Stimulated activated naive CD4-positive, alpha-beta T cell (primary cell): ENCODE data around the gene MCAM.

Source experiments
- DNase-seq, 6 experiments: peaks; one replicate each; lab custom pipeline; 2025; lab: John Stamatoyannopoulos, UW

MCAM gene

DNA sequence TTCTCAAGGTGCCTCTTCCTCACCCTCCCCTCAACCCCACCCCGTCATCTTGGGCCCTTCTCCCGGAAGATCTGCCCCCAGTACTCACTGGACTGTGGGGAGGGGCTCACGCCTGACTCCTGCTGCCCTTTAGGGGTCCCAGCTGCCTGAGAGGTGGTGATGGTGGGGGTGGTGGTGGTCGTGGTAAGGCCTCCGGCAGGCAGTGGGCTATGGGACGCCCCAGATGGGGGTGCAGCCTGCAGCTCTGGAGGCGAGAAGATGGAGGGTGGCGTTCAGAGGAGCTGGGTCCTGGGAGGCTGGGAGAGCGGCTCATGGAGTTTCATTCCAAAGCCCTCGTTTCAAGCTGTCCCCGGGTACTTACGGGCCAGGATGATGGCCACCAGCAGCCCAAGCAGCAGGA is 28.8 kb upstream of the MCAM start:
- no peak for DNase-seq

DNA sequence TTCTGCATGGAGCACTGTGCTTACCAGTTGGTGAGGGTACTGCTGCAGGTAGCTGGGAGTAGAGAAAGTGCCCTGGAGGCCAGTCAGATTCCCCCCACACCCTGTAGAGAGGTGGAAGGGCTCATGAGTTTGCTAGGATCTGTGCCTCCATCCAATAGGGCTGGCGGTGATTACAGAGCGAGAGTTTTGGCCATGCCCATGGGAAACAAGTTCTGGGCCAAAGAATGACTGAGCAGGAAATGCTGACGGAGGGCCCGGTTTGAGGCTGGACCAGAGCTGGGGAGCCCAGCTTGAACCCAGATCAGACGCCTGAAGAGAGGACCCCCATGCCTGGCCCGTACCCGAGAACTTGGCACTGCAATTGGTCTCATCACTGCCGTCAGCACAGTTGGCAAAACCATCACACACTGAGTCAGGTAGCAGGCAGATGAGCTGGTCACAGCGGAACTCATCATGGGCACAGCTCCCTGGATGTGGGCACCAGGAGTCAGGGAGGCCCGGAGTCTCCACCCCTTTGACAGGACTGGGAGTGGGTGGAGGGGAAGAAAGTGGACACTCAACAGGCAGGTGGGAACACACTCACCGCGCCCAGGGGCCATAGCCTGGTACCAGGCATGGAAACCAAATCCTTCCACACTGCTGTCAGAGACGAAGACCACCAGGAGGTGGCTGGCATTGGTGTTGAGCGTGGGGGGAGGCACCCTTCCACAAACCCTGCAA is 27.5 kb upstream of the MCAM start:
- DNase-seq, result no peak

DNA sequence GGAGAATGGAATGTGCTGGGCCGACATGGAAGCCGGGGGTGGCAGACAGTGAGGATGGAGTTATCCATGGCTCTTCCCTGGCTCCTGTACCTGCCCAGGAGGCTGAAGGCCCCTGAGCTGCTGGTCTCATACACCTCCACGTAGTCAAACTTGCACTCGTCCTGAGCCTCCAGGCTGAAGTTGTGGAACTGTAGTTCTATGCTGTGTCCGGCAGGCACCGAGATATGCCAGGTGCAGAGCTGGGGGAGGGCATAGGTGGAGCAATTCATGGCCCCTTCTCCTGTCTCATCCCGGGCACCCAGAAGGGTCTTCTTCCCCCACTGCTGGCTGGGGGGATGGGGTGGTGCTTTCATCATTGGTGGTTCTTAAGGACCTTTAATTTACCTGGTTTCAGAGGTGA is 26.8 kb upstream of the MCAM start:
- DNase-seq, result no peak

DNA sequence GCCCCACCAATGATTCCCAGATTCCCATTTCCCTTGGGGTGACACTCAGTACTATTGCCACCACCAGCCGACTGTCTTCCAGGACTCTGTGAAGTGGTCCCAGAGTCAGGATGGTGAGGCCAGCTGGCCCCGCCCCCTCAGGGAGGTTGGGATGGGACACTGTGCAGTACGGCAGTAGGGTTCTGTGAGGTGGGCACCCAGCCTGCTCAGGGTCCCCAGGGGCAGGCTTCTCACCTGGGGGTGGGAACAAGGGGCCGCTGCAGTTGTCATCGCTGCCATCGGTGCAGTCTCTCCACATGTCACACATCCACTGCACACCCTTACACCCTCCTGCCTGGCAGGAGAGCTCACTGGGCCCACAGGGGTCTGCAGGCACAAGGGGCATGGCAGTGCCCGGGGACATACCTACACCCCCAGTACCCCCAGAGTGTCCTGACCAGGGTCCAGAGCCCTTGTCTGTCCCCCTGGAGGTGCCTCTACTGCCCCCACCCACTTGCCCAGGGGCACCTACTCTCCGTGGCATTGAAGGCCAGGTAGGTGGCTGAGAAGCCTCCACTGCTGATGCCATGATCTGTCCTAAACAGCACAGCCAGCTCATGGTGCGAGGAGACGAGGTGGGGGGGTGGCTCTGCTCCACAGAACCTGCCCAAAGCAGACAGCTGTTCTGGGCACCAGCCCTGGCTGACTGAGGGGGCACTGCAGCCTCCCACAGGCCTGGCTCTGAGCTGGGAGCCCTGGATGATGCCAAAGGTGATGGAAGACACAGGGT is 25.6 kb upstream of the MCAM start:
- DNase-seq, result no peak

DNA sequence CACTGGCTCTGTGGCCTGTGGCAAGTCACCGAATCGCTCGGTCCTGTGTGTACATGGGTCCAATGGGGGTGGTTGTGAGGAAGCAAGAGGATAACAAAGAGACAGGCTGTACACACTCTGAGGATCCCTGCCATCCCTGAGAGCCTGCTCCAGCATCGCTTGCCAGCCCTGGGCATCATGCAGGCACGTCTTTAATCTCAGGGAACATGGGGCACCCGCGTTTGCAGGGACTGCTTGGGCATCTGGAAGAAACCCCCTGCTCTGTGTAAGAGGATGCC is 25.0 kb upstream of the MCAM start:
- DNase-seq, result no peak

DNA sequence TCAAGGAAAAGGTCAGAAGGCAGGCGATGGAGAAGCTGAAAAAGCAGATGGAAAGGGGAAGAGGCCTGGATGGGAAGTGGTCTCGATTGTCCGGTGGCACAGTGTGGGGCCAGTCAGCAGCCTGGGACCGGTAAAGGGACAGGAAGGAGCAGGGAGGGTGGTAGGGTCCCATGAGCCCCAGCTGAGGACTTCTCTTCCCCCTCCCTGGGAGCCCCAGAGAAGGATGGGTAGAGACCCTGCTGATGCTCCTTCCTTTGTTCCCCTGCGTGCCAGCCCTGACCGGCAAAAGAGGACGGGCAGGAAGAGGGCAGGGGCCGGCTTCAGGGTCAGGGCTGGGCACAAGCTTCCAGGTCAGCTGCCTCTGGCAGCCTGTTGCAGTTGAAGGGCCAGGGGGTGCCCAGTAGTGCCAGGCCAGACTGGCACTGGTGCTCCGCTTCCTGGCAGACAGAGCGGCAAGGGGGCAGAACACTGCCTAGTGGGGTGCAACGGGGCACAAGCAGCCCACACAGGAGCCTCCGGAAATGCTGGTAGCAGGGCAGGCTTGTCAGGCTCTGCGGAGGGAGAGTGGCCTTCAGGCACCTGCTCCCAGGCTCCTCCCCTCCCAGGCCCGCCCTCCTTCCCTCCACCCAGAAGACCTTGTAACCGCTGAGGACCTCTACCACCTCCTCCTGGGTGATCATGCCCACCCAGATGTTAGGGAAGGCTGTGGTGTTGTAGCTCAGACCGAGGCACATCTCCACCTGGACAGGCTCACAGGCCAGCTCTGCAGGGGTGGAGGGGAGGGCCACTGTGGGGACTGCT is 24.5 kb upstream of the MCAM start:
- DNase-seq, result no peak

DNA sequence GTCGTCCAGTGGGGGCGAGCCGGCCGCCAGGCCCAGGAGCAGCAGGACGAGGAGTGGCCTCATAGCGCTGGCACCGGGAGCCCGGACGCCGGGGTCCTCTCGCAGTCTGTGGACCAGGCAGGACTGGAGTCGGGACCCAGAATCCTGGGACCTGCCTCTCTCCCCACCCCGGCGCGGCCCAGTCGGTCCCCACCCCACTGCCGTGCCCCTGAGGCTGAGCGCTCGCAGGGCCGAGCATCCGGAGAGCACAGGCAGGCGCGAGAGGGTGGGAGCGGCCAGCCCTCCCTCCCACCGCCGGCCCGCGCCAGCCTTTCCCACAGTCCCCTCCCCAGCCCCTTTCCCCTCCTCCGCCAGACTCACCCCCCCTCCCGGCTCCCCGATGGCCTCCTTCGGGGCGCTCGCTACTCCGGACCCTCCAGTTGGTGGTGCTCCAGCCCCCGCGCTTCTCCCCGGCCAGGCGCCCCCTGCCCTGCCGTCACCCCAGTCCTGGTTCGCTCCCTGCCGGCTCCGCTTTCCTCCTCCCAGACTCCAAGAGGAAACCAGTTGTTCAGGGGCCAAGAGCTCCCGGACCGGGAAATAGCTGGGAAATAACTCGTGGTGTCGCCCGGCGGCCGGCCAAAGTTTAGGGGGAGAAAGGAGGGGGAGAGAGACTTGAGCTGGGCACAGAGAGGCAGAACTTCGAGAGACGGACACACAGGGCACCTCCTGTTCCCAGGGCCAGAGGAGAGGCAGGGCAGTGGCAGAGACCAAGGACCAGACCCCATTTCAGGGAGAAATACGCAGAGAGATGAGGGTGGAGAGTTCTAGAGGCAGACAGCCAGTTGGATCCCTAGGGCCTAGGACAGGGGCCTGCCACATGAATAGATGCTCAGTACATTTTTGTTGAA is 23.6 kb upstream of the MCAM start, which contains the start of gene C1QTNF5:
TSS of gene C1QTNF5 (minus strand) at position 549 of the 887 bp plus-strand sequence. CDS start at position 63, 486 bp downstream.
- DNase-seq, result no peak

DNA sequence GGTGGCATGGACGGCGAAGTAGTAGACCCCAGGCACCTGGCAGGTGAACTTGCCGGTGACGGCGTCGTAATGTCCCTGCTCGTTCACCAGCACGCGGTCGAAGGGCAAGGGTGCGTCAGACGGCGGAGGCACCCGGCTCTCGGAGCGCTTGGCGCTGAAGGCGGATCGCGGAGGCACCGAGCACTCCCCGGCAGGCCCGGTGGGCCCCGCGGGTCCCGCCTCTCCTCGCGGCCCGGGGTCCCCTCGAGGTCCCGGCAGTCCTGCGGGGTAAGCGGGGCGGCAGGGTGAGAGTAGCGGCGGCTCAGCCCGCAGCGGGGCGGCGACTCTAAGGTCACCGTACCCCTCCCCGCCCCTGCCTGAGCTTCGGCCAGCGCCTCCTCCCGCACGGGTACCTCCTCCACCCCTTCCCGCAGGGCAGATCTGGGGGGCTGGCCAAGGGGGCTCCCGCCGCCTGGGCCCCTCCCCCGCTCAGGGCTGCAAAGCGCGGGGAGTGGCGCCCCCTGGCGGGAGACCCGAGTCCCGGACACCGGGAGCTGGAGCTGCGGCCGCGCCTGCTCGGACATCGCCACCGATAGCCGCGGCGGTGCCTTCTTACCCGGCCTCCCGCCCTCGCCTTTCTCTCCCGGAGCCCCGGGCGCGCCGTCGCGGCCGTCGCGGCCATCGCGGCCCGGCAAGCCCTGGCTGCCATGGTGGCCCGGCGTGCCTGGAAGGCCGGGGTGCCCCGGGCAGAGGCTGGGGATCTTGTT is 22.8 kb upstream of the MCAM start:
- DNase-seq, result peak in 4 of 6 experiments; percentile 9 to 23 (median 14)

DNA sequence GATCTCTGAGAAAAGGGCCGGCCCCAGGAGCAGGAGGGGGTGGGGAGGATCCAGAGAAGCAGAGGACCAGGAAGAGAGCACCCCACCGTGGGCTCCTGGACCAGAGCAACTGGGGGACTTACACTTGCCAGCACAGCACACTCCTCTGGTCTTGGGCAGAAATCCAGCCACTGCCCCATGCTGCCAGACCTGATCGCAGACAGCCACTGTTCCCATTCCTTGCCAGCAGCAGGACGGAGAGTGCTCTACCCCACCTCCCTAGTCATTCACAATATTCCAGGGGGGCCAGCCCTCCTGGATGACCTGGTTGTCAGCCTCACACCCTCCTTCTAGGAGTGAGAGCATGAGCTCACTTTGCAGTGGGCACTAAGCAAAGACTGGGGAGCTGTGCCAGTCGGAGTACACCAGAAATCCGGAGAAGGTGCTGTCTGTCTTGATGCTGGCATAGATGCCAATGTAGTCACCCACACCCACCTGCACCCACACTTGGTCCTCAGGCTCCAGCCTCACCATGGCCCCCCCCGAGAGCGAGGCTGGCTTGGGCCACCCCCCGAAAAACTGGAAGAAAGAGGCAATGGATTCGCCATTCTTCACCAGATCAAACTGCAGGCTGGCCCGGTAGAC is 22.1 kb upstream of the MCAM start:
- no peak for DNase-seq

DNA sequence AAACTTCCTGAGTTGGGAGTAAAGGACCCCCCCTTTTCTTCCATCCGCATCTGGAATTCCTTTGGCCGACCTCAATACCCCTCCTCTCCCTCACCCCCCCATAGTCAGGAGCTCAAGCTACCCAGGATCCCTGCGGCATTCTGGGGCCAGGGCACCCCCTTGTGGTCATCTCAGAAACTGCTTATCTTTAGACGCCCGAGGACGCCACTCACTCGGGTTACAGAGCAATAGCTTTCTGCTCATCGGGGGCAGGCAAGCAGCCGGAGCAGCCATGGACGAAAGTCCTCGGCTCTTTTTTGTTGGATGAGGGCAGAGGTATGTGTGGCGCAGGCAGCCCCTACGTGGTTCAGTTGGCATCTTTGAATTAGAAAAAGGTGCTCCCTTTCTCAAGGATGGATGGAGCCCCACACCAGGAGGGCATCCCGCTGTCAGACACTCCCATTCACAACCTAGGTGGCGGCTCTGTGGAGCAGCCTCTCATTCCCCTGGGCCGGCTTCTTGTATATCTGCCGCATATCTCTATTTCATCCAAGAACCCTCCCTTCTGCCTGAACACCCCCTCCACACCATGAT is 21.5 kb upstream of the MCAM start:
- DNase-seq, result peak; percentile 32 to 73 (median 50)

DNA sequence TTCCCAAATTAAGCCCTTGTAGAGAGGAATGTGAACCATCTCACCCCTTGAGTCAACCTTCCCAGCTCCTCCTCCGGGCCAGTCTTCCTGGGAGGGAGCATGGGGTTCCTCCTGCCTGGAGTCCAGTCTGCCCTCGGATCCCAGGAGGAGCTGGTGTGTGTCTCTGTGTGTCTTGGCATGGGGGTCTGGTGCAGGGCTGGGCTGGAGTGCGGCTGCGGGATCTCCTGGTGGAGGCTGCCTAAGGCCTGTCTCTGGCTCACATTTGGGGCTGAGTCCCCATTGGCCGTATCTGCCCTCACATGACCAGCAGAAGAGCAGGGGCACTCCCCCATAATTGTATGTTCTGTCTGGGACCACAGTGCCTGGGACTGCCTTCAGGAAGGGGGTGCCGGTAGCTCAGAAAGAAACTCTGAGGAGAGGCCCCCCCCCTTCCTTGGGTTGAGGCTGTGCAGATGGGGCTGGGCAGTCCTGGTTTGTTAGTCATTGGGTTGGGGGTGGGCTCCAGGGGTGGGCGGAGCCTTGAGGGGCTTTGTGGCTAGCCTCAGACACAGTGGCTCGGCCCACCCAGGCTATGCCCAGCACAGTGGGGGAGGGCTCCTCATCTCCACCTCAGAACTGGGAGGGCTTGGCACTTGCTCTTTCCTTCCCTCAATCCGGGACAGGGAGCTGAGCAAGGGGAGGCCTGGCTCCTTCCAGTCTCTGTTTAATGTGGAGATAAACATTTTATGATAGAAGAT is 20.8 kb upstream of the MCAM start:
- DNase-seq, result no peak

DNA sequence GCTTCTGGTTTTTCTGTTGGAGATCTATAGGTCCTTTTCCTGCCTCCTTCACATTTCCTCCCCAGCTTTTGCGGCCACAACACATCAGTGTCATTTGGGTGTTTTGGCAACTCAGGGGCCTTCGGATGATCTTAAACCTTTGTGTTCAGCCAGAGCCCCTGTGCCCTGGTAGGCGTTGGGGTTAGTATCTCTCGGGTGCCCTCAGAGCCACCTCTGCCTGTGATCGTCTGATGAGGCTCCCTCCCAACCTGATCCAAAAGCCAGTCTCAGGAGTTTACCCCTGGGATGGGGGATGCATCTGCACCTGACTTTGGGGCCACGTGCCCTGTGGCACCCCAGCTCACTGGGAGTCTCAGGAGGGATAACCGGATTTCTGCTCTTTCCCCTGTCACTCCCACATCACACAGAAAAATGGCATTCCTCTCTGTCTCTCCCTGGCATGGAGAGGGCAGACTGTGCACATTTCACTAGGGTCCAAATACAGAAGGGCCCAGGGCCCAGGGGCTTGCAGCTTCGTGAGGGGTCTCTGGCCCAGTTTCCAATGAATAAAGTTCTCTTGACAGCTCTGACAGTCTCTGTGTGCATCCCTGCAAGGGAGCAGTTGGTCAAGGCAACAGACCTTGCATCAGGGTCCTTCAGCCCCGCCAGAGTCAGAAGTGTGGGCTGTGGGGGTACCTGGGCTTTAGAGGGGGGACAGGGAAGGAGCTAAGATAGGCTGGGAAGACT is 20.0 kb upstream of the MCAM start:
- no peak for DNase-seq

DNA sequence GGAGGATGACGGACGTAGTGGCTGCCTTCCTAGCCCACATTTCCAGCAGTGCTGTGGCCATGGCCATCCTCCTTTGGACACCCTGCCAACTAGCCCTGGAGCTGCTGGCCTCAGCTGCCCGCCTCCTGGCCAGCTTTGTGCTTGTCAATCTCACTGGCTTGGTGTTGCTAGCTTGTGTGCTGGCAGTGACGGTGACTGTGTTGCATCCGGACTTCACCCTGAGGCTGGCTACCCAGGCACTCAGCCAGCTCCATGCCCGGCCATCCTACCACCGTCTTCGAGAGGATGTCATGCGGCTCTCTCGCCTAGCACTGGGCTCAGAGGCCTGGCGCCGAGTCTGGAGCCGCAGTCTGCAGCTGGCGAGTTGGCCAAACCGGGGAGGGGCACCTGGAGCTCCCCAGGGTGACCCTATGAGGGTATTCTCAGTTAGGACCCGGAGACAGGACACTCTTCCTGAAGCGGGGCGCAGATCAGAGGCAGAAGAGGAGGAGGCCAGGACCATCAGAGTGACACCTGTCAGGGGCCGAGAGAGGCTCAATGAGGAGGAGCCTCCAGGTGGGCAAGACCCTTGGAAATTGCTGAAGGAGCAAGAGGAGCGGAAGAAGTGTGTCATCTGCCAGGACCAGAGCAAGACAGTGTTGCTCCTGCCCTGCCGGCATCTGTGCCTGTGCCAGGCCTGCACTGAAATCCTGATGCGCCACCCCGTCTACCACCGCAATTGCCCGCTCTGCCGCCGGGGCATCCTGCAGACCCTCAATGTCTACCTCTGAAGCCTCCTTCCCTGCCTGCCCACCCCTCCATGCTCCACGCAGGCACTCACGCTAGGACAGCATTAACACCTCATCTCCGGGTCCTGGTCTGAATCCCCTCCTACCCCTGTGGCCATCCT is 19.0 kb upstream of the MCAM start:
- no peak for DNase-seq

DNA sequence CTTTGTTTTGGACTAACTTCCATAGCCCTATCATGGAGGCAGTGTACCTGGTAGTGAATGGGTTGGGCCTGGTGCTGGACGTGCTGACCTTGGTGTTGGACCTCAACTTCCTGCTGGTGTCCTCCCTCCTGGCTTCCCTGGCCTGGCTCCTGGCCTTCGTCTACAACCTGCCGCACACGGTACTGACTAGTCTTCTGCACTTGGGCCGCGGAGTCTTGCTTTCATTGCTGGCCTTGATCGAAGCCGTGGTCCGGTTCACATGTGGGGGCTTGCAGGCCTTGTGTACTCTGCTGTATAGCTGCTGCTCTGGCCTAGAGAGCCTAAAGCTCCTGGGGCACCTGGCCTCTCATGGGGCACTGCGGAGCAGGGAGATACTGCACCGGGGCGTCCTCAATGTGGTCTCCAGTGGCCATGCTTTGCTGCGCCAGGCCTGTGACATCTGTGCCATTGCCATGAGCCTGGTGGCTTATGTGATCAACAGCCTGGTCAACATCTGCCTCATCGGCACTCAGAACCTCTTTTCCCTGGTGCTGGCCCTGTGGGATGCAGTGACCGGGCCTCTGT is 18.2 kb upstream of the MCAM start:
- DNase-seq, result no peak

DNA sequence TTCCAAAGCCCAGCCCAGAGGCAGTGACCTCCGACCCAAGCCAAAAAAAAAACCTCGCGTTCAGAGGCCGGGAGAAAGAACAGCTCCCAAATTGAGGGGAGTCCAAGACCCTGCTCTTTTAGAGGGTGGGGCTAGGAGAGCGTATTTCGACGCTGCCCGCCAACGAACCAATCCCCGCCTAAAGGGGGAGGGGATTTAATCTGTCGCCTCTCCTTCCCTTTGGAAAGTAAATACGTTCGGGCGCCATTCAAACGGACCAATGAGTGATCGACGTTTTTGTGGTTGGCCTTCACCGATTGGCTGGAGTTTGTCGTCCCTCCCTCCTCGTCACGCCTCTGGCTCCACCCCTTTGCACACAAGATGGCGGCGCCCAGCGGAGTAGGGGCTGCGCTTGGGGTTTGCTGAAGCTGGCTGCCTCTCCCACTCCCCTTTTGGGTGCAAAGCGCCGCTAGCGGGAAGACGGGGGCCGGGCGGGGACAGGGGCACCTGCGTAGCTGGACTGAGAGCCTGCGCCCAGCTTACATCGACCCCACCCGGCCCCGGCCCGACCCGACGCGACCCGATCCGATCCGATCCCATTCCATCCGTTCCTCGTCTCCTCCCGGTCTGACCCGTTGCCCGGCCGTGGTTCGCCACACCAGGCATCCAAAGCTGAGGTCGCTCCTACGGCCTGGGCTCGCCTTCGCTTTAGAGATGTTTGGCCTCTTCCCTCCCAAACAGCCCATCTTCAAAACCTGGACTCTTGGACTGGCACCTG is 17.4 kb upstream of the MCAM start, which contains the start of gene RNF26:
TSS of gene RNF26 (plus strand) at position 354 of the 757 bp plus-strand sequence. CDS start 596 bp downstream, outside the sequence.
- DNase-seq, result peak; percentile 89 to 96 (median 93)

DNA sequence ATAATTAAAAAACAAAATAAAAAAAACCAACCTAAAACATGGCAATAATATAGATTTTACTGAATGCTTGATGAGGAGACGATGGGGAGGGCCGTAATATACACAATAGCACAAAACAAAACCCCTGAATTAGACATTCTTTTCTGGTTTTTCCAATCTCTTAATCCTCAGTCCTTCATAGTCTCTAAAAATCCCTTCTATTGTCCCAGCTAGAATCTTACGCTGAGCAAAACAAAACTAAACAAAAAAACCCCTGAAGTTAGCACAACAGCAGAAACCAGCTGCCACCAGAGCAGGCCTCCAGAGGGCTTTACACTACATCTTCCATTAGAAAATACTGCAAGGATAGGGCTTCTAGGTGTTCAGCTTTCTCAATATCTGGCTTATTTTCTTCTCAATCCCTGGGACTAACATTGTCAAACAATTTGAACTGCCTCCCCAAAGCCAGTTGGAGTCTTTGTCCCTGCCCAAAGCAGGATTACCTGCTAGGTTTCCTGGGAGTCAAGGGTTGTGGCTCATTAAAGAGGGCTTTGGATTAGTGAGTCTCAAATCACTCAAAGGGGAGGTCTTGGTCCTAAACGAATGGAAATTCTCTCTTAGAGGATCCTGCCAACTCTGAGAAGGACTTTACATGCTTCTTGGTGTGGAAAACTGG is 15.3 kb upstream of the MCAM start:
- DNase-seq, result no peak
